22Rv1 (cell line): ENCODE data around the gene IVL.

Experiments used
- H3K27ac ChIP-seq: fragments of 450-650 bp; 2 replicates; pipeline ENCODE4 v1.5.1; 2017
- ZFX ChIP-seq: fragments of 450-650 bp; IDR thresholded peaks from 2 replicates; pipeline ENCODE4 v1.6.1; 2017; ENCODE audit warnings: antibody characterized with exemption, borderline replicate concordance
- TF ChIP-seq, protein P1 (sequence below): fragments of 450-650 bp; IDR thresholded peaks from 2 replicates; pipeline ENCODE4 v1.5.1; 2017; ENCODE audit warnings: mild to moderate bottlenecking

IVL gene

DNA sequence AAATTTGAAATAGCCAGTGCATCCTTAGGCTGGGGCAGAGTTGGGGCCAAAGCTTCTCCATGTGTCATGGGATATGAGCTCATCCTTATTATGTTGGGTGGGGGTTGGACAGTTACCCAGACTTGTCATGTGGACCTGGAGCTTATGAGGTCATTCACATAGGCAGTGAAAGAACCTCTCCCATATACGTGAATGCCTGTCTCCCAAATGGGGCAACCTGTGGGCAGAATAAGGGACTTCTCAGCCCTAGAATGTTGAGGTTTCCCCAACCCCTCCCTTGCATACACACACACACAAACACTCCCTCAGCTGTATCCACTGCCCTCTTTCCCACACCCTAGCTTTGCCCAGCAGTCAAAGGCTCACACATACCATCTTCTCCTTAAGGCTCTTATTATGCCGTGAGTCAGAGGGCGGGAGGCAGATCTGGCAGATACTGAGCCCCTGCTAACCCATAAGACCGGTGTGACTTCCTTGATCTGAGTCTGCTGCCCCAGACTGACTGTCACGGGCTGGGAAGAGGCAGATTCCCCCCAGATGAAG lies 2.3 kb upstream of the IVL start:
- TF ChIP-seq, protein P1, sequence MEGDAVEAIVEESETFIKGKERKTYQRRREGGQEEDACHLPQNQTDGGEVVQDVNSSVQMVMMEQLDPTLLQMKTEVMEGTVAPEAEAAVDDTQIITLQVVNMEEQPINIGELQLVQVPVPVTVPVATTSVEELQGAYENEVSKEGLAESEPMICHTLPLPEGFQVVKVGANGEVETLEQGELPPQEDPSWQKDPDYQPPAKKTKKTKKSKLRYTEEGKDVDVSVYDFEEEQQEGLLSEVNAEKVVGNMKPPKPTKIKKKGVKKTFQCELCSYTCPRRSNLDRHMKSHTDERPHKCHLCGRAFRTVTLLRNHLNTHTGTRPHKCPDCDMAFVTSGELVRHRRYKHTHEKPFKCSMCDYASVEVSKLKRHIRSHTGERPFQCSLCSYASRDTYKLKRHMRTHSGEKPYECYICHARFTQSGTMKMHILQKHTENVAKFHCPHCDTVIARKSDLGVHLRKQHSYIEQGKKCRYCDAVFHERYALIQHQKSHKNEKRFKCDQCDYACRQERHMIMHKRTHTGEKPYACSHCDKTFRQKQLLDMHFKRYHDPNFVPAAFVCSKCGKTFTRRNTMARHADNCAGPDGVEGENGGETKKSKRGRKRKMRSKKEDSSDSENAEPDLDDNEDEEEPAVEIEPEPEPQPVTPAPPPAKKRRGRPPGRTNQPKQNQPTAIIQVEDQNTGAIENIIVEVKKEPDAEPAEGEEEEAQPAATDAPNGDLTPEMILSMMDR = no peak
- no peak for TF ChIP-seq ZFX
- no peak overlapping the region for H3K27ac ChIP-seq

DNA sequence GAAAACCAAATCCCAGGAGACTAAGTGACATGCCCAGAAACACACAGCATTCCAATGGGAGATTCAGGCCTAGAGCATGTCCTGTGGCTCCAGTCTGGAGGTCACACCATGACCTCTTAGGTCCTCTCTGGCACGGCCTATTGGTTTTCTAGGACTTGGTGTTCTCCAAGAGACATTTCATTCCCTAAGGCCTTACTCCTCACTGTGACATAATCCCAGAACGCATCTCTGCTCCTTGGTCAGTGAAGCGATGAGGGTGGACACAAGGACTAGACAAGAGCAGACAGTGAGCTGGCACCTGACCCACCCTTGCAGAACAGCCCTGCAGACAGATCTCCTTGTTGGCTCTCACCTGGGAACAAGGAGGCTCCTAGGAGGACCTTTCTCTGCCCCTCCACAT lies 860 bp downstream of the IVL start:
- H3K27ac ChIP-seq = no peak overlapping the region
- no peak for TF ChIP-seq ZFX
- TF ChIP-seq, protein P1 = no peak

DNA sequence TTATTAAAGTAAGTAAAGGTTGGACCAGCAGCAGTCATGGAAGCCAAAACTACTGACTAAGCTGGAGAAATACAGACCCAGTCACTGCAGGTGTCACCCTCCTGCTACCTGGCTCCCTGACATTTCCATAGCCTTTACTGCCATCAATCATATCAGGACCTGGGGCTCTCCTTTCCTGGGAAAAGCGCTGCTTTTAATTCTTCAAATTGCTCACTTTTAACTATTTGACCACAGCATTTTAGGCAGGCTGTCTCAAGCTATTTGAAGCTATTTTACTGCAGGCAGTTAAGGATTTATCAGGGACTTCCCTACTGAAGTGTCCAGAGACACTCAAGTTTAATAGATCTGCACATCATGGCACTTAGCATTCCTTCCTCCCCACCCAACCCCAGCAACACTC lies 4.1 kb downstream of the IVL start:
- no peak overlapping the region for H3K27ac ChIP-seq
- TF ChIP-seq ZFX = no peak
- TF ChIP-seq, protein P1 = no peak

DNA sequence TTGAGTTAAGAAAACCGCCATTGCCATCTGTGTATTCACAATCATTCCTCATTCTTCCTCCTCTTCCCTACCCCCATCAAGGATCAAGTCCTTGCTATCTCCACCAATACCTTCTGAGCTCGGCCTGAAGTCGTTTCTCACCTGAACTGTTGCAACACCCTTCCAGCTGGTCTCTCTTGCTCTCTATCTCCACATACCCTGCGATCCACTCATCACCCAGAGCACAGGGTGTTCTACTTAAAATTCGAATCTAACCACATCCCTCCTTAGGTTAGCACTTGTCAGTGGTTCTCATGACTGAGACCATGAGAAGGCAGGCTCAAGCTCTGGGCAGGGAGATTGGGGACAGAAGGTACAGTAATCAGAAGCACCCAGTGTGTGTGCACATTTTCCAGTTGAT lies 4.6 kb downstream of the IVL start:
- no peak overlapping the region for H3K27ac ChIP-seq
- TF ChIP-seq ZFX = no peak
- TF ChIP-seq, protein P1 = no peak

DNA sequence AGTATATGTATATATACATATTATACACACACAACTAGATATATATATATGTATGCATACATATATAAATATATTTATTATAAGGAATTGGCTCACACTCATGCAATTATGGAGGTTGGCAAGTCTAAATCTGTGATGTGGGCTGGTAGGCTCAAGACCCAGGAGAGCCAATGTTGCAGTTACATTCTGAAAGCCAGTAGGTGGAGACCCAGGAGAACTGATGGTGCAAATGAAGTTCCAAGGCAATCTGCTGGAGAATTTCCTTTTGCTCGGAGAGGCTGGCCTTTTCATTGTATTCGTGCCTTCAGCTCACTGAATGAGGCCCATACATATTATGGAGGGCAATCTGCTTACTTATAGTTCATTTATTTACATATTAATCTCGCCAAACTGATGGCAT lies 9.4 kb downstream of the IVL start:
- no peak overlapping the region for H3K27ac ChIP-seq
- TF ChIP-seq ZFX = no peak
- TF ChIP-seq, protein P1 = peak; percentile 57

DNA sequence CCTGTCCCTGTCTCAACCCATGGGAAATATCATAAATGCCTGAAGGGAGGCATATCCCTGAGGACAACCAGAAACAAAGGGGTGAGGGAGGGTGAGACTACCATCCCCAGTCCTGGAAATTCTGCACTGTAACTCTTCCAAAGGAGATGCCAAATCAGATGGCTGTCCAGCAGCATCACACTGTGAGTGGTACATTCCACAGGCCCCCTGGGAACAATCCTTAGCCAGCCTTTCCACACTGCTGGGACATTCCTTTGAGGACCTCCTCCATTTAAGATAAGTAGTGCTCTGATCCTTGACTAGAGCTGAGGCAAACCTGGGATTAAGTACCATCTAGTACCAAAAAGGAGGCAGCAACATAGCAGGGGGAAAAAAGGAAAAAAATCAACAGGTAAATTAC lies 10.7 kb downstream of the IVL start:
- H3K27ac ChIP-seq = no peak overlapping the region
- TF ChIP-seq, protein P1 = no peak
- TF ChIP-seq ZFX = no peak

DNA sequence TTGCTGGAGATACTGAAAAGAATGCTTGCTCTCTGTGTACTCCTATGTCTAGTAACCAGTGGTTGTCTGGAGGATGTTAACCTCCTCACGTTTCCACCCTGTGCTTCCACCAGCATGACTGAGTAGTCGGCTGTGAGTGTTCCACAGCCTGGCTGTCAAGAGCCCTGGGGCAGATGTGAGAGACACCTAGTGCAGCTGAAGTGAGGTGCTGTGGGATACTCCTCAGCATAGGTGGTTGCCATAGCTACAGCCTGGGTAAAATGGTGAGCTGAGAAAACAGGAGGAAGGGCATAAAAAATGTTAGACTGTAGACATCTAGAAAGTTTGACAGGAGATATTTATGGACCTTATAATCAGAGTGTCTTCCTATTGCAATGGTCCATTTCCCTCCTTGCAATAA lies 15.8 kb downstream of the IVL start:
- no peak overlapping the region for H3K27ac ChIP-seq
- TF ChIP-seq, protein P1 = no peak
- no peak for TF ChIP-seq ZFX
